ENCODE measurements around the gene KRT78.
"Not testable (repeated sequence)": the region's sequence is repeated elsewhere in the genome, so short reads cannot be mapped to it uniquely, and the experiment has no call there.

Gene KRT78

DNA sequence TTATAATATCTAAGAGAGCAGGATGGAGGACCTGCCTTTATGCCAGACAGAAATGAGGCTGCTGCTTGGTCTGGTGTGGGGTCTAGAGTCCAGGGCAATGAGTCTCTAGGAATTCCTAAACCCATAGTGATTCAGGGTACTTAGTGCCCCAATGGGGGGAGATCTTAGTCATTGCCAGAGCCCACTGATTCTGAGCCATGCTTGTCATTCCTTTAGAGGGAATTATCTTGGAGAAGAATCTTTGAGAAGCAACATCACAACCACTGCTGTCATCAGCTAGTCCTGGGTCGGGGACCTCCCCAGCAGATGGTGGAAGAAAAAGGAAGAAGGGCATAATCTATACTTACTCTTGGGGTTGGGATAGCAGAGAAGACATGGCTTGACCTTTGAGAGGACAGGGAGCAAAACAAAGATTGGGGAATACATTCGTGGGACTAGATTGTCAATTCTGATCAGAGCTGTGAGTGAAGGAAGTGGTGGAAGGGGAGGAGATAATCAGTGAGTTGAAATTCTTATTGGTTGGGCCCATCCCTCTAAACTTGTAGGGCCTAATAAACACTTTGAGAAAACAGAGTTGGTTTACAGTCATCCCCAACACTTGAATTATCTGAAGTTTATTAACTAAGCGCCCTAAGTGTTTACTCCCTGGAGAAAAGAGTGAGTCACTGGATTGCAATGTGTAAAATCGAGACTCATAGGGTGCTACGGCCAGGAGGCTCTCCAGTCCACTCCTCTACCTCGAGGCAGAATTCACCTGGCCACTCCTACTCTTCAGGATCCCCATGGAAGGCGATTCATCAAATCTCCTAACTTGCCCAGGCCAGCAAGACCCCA is 49.9 kb downstream of the KRT78 start:
- no peak for DNase-seq (ENCODE audit: low read depth in 1 of 2, low spot score in 1 of 2)

DNA sequence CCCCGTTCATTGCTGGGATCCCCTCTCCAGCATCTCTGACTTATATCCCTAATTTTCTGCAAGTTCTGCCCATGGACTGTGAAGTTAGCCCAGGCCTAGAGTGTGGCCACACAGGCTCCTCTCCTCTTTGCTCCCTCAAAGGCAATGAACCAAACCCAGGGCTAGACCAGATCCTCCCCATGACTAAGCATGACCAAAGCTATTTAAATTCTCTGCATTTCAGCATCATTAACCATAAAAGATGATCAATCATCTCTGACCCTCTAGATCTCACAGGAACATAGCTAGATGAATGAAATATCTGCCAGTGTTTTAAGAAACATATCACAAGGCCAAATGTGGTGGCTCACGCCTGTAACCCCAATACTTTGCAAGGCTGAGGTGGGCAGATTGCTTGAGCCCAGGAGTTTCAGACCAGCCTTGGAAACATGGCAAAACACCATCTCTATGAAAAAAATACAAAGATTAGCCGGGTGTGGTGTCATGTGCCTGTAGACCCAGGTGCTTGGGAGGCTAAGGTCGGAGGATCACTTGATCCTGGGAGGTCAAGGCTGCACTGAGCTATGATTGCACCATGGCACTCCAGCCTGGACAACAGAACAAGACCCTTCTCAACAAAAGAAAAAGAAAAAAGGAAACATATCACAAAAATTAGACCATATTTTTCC is 50.7 kb downstream of the KRT78 start:
- no peak for DNase-seq (ENCODE audit: low read depth in 1 of 2, low spot score in 1 of 2)

DNA sequence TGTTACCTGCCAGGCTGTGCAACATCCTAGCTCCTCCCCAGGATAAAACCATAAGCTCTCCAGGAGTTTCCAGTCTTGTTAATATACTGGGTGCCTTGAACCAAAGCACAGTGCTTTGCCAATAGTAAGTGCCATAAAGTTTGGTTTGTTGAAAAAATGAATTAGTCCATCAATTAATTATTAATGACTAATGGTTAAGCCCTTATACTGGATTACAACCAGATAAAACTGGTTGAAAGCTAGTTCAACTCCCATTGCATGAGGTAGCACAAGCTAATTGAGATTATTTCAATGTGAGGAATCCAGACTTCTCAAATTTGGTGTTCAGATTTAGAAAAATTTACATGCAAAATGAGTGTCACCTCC is 51.3 kb downstream of the KRT78 start:
- no peak for DNase-seq (ENCODE audit: low read depth in 1 of 2, low spot score in 1 of 2)

DNA sequence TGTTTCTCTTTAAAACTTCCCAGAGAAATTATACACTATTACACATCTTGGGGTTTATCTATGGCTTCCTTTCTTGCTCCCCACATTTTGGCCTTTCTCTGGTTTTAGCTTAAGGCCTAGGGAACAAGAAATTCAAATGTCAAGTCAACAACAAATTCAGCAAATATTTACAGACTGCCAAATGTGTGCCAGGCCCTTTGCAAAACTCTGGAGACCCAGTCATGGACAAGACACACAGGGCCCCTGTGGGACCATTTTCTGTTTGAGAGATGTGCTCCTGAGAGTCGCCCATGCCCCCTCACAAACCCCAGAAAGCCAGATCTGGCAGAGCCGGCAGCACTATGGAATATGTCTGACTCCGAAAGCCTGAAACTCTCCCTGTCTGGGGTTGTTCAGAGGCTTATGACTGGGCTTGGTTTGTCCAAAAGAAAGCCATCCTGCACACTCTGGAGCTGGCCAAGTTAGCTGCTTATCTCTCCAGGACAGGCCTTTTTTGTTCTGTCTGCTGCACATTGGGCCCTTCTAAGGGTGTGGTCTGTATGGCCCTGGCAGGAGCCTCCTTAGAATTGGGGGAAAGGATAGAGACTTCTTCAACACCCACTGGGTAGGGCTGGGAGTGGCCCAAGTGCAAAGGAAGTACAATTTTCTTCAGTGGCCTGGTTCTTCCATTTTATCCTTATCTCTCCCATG is 51.8 kb downstream of the KRT78 start:
- no peak for DNase-seq (ENCODE audit: low read depth in 1 of 2, low spot score in 1 of 2)

DNA sequence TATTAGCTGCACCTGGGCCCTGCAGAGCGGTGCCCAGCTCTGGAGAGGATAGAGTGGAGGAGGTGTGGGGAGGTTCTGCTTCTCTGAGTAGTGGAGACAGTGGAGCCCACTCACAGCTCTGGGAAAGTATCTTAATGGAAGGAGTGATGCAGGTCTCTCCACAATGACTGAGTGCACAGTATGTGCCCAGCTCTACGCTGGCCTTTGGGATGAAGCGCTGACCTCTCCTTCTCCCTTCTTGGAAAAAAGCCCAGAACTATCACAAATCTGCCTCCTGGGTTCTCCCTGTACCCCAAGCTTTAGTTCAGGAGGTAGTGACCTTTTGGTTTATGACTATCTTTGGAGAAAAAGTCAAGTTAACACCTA is 52.4 kb downstream of the KRT78 start:
- DNase-seq (ENCODE audit: low read depth in 1 of 2, low spot score in 1 of 2) = no peak

DNA sequence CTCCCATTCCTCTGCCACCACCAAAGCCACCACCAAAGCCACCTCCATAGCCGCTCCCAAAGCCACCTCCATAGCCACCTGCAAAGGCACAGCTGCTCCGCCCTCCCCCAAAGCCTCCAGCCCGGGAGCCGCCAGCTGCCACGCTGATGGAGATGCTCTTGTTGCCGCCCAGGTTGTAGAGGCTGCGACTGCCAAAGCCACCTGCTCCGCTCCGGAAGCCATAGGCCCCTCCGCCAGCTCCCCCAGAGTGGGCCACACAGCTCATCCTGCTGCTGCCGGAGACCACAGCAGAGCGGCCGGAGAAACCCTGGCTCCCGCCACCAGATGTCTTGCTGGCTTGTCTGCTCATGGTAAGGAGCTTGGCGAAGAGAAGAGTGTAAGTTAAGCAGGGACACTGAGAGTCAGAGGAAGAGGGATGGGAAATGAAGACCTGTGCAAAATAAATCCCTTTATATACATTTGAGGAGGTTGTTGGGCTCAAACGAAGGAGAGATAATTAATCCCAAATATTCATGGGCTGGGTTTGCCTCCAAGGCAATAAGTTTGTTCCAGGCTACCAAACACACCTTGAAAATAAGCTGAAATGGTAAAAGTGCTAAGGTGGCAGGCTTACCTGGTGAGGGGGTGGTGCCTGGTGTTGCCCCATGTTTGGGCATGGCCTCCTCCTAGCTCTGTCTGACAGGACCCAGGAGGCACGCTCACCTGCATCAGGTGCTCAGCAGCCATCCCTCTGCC is 52.9 kb downstream of the KRT78 start, which contains the start of gene KRT3:
Gene KRT3, minus strand, starts transcription at position 424 of the 735 bp plus-strand sequence. Its CDS starts 75 bp downstream, at position 349.
- DNase-seq (ENCODE audit: low read depth in 1 of 2, low spot score in 1 of 2) = no peak

DNA sequence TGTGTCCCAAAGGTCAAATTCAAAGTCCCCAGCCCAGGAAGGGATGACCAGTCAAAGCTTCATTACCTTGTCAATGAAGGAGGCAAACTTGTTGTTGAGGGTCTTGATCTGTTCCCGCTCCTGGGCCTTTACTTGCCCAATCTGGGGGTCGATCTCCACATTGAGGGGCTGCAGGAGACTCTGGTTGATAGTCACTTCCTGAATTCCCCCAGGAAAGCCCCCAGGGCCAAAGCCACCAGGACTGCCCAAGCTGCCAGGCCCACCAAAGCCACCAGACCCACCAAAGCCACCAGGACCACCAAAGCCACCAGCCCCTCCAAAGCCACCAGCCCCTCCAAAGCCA is 53.5 kb downstream of the KRT78 start:
- DNase-seq (ENCODE audit: low read depth in 1 of 2, low spot score in 1 of 2) = not testable (repeated sequence)

DNA sequence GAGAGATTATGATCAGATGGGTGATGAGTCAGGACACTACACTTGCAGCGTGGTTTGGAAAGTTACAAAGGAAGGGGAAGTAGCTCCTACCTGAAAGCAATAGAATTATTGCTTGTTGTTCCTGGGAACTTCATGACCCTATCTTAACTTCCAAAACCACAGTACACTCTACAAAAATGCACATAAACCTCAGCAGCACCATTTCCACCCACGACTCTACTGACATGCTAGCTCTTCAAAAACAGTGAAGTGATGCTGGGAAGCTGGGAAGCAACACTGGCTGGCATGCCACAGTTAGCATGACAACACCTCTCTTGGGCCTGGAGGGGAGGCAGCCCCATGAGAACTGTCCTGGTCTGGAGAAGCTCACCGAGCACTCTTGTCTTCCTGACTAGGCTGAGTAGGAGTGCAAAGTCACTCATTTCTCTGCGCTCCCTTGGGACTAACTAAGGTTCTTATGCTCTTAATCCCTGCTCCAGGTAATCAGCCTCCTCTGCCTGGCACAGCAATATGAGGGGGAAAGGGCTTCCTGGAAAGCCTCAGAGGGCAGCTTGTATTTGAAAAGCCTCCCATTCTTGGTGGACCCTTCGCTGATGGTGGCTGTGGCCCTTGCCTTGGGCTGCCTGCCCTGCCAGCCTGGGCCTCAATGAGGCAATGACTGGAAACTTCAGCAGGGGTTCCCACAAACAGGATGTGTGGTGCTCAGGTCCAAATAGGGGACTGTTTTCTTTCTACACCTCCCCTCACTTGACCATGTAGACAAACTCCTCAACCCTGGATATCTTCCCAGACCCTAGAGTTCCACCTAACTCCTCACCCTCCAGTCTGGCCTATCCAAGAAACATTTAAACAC is 54.1 kb downstream of the KRT78 start:
- DNase-seq (ENCODE audit: low read depth in 1 of 2, low spot score in 1 of 2) = no peak

DNA sequence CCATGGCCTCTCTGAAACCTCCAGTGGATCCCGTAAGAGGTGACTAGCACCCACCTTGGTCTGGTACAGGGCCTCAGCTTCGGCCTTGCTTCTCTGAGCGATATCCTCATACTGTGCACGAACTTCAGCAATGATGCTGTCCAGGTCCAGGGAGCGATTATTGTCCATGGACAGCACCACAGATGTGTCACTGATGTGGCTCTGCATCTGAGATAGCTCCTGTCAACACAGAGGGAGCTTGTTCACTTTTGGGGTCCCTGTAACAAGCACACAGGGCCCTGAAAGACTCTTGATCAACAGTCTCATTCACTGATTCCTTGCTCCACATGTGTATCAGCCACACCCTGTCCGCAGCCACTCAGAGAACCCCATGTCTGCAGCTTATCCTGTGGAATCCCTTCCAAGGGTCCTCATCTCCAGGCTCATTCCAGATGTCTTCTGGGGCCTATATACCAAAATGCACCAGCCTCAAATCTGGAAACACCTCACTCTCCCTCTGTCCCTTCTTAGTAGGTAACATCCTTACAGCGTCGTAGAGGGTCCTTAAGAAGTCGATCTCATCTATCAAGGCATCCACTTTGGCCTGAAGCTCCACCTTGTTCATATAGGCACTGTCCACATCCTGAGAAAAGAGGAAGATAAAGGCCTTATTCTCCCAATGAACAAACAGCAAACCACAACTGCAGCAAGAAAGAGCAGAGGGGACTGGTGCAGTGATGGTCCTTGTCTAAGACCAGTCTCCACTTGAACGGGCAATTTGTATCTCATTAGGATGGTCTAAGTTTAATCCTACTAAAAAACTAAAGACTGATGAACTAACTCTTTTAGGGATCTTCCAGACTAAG is 56.4 kb downstream of the KRT78 start:
- no peak for DNase-seq (ENCODE audit: low read depth in 1 of 2, low spot score in 1 of 2)

DNA sequence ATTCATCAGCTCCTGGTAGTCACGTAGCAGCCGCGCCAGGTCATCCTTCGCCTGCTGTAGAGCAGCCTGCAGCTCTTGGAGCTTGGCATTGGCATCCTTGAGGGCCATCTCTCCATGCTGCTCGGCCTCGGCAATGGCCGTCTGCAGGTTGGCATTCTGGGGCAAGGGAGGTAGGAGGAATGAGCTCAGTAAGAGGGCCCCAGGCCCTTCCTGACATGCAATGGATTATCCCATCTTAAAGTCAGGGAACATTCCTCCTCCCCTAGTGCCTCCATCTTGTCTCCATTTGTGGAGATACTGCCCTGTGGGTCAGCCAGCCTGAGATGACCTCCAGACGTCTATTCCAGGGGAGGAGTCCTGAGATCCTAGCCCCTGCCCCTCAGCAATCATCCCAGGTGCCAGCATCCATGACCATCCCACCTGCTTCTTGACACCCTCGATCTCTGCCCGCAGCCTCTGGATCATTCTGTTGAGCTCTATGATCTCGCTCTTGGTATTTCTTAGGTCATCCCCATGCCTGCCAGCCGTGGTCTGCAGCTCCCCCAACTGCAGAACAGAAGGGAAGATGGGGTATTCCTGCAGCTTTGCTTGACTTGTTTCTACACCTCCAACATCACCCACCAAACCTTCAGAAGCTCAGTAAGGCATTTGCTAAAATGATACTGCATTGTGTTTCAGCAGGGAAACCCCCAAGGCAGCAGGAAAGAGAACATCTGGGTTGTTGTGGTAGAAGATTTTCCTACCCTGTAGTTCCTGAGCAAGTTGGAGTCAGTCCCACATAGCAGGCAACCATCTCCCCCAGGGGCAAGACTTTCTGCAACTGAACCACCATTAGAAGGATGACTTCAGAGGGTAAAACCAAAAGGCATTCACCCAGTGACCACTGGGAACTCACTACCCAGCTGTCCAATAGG is 57.3 kb downstream of the KRT78 start:
- DNase-seq (ENCODE audit: low read depth in 1 of 2, low spot score in 1 of 2) = no peak

DNA sequence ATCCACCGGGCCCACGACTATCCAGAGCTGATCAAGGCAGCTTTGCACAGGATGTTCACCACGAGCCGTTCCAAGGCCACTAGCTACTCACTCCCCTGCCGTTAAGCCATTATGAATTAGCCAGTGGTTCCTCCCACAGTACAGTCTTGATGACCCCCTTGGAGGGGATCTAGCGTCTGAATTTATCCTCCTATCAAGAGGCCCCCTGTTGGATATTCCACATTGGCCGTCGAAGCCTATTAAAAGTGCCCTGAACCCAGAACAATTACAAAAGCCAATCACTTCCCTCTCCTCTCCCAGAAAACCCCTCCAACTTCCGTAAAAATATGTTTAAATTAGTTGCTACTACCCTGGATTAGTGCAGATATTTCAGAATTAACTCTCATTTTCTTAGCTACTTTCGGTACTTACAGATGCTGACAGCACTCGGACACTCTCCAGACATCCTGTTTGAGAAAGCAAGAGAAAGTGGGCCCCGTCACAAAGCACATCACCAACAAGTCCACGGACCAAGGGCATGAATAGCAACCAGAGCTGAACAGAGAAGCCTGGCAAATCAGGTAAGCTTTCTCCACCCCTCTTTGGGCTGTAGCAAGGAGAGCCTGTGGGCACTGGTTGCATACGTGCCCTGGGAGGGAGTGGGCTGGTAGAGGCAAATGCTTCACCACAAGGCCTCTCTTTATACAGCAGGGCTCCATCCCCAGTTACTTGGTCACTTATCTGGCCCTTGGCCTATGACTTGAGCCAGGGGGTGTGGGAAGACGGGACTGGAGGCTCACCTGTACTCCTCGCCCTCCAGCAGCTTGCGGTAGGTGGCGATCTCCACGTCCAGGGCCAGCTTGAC is 58.1 kb downstream of the KRT78 start:
- DNase-seq (ENCODE audit: low read depth in 1 of 2, low spot score in 1 of 2) = no peak

DNA sequence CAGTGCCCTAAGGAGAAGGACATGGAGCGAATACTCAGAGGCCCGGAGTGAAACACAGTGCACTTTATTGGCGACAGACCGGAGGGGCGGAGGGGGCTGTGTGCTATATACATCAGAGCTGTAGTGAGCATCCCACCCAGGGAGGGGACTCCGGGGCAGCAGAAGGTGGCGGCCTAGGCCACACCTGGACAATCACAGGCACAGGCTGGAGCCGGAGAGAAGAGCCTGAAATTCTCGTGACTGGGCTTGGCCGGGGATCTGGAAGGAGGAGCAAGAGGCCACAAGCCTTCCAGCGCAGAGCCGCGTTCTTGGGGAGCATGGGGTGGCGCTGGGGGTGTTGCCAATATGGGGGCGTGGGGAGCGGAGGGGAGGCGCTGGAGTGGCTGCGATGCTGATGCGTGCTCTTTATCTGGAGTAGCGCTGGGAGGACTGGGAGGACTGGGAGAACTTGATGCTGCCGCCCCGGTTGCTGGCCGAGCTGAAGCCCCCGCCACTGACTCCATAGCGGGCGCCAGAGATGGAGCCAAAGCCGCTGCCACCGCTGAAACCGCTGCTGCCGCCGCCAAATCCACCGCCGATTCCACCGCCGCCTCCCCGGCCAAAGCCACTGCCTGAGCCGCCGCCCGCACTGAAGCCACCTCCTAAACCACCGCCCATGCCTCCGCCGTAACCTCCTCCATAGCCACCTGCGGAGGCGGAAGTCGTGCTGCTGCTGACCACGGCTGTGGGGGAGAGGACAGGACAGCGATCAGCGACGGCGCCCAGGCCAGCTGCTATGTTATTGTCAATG is 59.0 kb downstream of the KRT78 start:
- DNase-seq (ENCODE audit: low read depth in 1 of 2, low spot score in 1 of 2) = no peak

DNA sequence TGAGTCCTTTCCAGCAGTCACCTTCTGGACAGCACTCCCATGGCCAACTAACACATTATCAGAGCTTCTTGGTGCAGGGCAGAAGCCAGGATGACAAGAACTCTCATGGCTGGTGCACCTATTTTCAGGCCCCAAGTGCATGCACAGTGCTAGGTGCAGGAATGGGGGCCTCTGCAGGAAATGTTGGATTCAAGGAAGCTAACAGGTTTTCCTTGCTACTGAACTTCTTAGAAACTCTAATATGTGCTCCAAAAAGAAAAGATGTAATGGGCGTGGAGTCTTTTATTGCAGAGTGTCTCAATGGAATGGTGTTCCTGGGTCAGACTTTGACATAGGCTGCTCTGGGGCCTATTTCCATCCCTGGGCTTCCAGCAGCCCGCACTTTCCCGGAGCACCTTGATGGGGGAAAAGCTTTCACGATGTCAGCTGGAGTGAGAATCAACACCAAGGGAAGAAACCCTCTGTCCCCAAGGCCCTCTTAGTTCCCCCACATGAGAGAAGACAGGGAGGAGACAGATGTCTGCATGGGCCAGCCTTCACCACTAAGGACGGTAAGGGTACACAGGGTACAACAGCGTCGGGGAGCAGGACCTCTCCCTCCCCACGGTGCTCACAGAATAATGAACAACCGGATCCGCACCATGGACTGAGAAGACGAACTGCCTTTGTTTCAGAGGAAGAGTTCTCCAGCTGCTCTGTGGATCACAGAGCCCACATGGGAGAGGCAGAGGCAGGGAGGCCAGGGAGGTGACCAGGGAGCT is 59.7 kb downstream of the KRT78 start:
- DNase-seq (ENCODE audit: low read depth in 1 of 2, low spot score in 1 of 2) = no peak

DNA sequence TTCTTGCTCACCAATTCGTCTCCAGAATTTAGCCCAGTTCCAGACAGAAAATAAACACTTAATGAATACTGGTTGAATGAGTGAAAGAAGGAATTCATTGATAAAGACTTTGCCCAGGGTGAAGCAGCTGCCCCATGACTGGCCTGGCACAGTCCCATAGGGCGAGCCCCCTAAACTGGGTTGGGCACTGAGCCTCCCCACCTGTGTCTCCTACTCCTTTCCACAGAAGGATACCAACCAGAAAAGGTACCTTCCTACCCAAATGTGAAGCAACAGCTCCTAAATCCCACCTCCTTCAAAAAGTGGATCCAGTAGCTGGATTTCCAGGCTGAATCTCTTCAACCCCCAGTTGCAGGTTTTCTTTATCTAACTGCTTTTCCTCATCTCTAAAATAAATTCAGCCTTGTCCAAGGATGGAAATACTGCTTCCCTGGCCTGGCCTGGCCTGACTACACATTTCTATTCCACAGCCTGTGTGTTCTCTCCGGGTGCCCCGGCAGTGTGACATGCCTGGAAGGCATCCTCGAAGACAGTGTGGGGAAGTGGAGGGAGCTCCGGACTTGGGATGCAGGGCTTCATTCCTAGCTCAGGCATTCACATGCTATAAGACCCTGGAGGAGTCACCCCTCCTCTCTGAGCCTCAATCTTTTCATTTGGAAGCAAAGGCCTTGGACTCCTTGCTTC is 60.5 kb downstream of the KRT78 start:
- no peak for DNase-seq (ENCODE audit: low read depth in 1 of 2, low spot score in 1 of 2)

Measured in activated T-helper 1 cell treated with anti-CD3 and anti-CD28 coated beads, Interleukin-2, amount 50 U/mL, for 16 hours (primary cell).